ENCODE measurements around the gene SPATA31A7.
"Not testable (repeated sequence)": the region's sequence is repeated elsewhere in the genome, so short reads cannot be mapped to it uniquely, and the experiment has no call there.

SPATA31A7 gene

DNA sequence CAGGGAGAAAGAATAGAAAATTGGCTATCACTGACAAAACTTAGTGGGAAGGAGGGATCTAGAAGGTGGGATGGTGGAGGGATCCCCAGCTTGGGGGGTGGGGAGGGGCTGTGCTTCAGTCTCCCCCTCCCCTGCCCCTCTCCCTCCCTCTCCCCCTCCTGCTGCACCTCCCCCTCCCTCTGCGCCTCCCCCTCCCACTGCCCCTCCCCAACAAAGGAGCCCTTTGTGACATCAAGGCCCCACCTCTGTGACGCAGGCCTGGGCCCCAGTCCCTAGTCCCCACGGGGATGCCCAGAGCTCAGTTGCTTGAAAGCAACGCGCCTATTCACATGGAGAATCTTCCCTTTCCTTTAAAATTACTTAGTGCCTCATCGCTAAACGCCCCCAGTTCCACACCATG is at the start of gene SPATA31A7:
SPATA31A7 (plus strand) TSS at position 301 of the 400 bp plus-strand sequence; CDS start at position 330, 29 bp downstream.
- H3K4me3 ChIP-seq = not testable (repeated sequence)

GRCh38 chr9:61226438-61226837 is 36.6 kb downstream of the SPATA31A7 start:
- not testable (repeated sequence) for H3K36me3 ChIP-seq (ENCODE audit: insufficient read depth, low read length); H3K27ac ChIP-seq; H3K9ac ChIP-seq (ENCODE audit: insufficient read length); H3K9me3 ChIP-seq (ENCODE audit: low read depth, low read length); H3K4me3 ChIP-seq; DNase-seq (ENCODE audit: low read depth, low spot score)

More for the DNA sequence above, at the start of gene SPATA31A7:
- H3K9ac ChIP-seq (ENCODE audit: insufficient read length); DNase-seq (ENCODE audit: low read depth, low spot score); H3K27ac ChIP-seq; H3K36me3 ChIP-seq (ENCODE audit: insufficient read depth, low read length); H3K9me3 ChIP-seq (ENCODE audit: low read depth, low read length): not testable (repeated sequence)

Measured in SK-N-MC (cell line).